Psoas muscle (tissue), 8 donors: Measurements from ENCODE around the gene SIK3. TPM values are rescaled to one million over a fixed set of nuclear protein-coding genes. Genes with fewer than 3 reads are reported as not detected.

Experiments used
- ATAC-seq, 4 donors: fragments of 200-7000 bp; cut with Tn5 transposase; one replicate each; pipeline ENCODE4 v1.9.1; 2020; ENCODE audit warnings: moderate library complexity in 3 of 4, mild to moderate bottlenecking in 2 of 4
- DNase-seq, 2 donors: peaks; one replicate each; pipeline ENCODE4 v3.0.0-alpha.2; 2020
- H3K27ac ChIP-seq: fragments of 200-600 bp; one replicate; pipeline ENCODE4 v1.8.0; 2022
- H3K27me3 ChIP-seq, 3 donors: fragments of 200-600 bp in 1 of 3; one replicate each; pipeline versions ENCODE4 v1.6.1 to v1.8.0; 2013 to 2022; ENCODE audit warnings: low read length in 2 of 3, mild to moderate bottlenecking in 2 of 3, moderate library complexity in 1 of 3; ENCODE audit not compliant: insufficient read depth in 3 of 3
- H3K36me3 ChIP-seq, 2 donors: fragments of 200-600 bp in 1 of 2; one replicate each; pipeline versions ENCODE4 v1.6.1 to v1.8.0; 2013 to 2022; ENCODE audit warnings: low read depth in 1 of 2, mild to moderate bottlenecking in 1 of 2, moderate library complexity in 1 of 2; ENCODE audit not compliant: insufficient read depth in 1 of 2
- H3K4me1 ChIP-seq: fragments of 200-600 bp; one replicate; pipeline ENCODE4 v1.8.0; 2022
- H3K4me3 ChIP-seq: fragments of 200-600 bp; one replicate; pipeline ENCODE4 v1.8.0; 2022; ENCODE audit warnings: mild to moderate bottlenecking
- H3K9me3 ChIP-seq: fragments of 200-600 bp; one replicate; pipeline ENCODE4 v1.8.0; 2022
- CTCF ChIP-seq: fragments of 200-600 bp; IDR thresholded peaks from one replicate; pipeline ENCODE4 v1.8.0; 2022; ENCODE audit warnings: antibody characterized with exemption
- whole genome bisulfite sequencing, 3 donors: extraction: QIAGEN DNeasy Blood & Tissue Kit; methylation state at CpG; one replicate each; pipeline versions ENCODE4 v1.1.6 to v1.1.7; 2013; 5-methylcytosine and 5-hydroxymethylcytosine counted together
- intact Hi-C, 2 donors: fragments of 100-400 bp; cut with DNase I; formaldehyde crosslinking; loops; one replicate each; pipeline versions ENCODE4 v1.11.0 to v1.14.2; 2022
- polyA plus RNA-seq, 3 donors: library from polyadenylated mRNA; stranded (reverse); fragments of 200-250 nt; gene quantifications; one replicate each; pipeline ENCODE4 v1.2.3, GENCODE V29; 2013
- total RNA-seq, 4 donors: library from RNA; stranded (reverse); fragmentation: NEBNext Ultra II Directional in 2 of 4; extraction: Animal tissue kit (Norgen Biotek cat#: 25700) in 2 of 4; gene quantifications; one replicate each; pipeline versions ENCODE4 v1.2.1 to v1.2.4, GENCODE V29; 2021 to 2023
- donor health status: healthy with polysubstance abuse.
- donor health status: DM: no; HTN: no; CAD: no; lungs with moderate emphysema.
- donor health status: Bipolar disorder and iron deficiency.
- donor health status: healthy.
- donor health status: DM: yes; HTN: yes; CAD: no.
- donor health status: DM: no; HTN: no; CAD: no.
- donor health status: DM: no; HTN: no; CAD: no.
- donor health status: DM: yes; HTN: yes; CAD: no.

SIK3 gene
- total and polyA plus RNA-seq, 7 donors, result 16.3 to 47.4 (median 39.8) TPM

DNA sequence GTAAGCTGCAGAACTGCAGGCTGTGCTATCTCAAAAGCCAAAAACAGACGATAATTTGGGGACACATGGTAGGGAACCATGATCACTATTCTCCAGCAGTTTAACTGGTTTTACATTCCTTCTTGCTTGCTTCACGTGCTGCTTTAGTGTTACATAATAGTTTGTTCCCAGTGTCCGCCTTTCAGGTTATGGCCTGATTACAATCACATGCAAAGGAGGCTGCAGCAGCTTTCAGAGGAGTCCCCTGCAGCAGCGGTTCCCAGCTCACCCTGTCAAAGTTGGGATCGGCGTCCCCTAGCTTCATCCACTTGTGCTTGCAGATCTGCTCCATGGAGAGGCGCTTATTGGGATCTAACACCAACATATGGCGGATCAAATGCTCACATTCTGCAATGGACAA lies 221.6 kb downstream of the SIK3 start:
- Histone ChIP-seq H3K27ac (no peak overlapping the region), H3K9me3 (no peaks in the 10 kb centered on the region), H3K4me1 (peaks cover 19% of the 10 kb centered on the region), H3K4me3 (no peak overlapping the region), H3K36me3 (peaks cover 0 to 41% of the 10 kb centered on the region in 2 donors), H3K27me3 (no peaks in the 10 kb centered on the region)
- intact Hi-C loops, result loop anchor here (5.0 kb wide), 2 partner anchors 231 to 356 kb away; partner anchors contain the start of genes PCSK7 (in 1 of the 2) and RNF214 (in 1 of the 2)
- ATAC-seq (no peak), DNase-seq (no peak)
- TF ChIP-seq CTCF, result no peak
- 85 to 92% (median 85%) methylated on average over 8 of the region's 8 CpGs for WGBS, 3 donors

DNA sequence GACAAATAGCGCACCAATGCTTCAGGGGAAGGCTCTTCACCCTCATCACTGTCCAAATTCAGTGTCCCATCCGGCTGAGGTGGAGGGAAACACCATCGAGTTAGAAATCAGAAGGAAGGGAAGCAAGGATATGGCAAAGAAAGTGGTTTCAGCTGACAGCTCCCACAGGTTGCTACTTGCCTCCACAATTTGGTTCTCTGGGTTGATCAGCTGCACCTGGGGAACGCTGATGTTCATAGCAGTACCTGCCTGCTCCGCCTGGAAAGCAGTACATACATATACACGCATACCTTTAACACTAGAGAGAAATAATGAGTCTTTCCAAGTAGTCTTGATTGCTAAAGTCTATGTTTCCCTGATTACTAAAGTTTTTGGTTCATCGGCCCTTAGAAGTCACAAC lies 223.0 kb downstream of the SIK3 start:
- Histone ChIP-seq H3K4me1 (peaks cover 13% of the 10 kb centered on the region), H3K9me3 (no peaks in the 10 kb centered on the region), H3K27me3 (no peaks in the 10 kb centered on the region), H3K27ac (no peak overlapping the region), H3K36me3 (peaks cover 3 to 56% of the 10 kb centered on the region in 2 donors), H3K4me3 (no peak overlapping the region)
- intact Hi-C loops, result loop anchor here (5.0 kb wide), 2 partner anchors 232 to 357 kb away; partner anchors contain the start of genes PCSK7 (in 1 of the 2) and RNF214 (in 1 of the 2)
- ATAC-seq, result no peak
- DNase-seq, result no peak
- TF ChIP-seq CTCF, result no peak
- WGBS, 3 donors, result 95 to 96% (median 96%) methylated on average over 7 of the region's 7 CpGs

- ATAC-seq, result peak in 3 of 4 donors; percentile 37 to 82 (median 62)
- peaks cover 7 to 65% of the 10 kb centered on the region in 2 donors for H3K36me3 ChIP-seq
- no peak for DNase-seq
Observed at GRCh38 chr11:116874251-116874650, 224.0 kb downstream of the SIK3 start.

DNA sequence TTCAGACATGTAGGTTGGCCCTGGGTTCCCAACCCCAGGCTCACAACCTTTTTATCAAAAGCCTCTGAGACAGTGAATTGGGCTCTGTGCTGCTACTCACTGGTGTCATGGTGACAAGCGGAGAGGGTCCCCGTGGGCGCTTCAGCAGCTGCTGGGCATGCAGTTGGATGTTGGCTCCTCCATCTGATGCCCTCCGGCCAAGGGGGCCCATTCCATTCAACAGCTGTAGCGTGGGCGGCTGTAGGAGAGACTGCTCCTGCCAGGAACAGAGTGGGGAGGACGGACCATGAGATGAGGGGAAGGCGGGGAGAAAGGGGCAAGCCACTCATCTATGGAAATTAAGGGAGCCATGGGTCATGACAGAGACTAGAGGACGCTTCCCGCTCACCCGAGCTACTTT lies 224.8 kb downstream of the SIK3 start:
- DNase-seq, result no peak
- intact Hi-C loops, result no loop called here
- Histone ChIP-seq H3K4me3 (no peak overlapping the region), H3K9me3 (no peaks in the 10 kb centered on the region), H3K27ac (no peak overlapping the region), H3K4me1 (peaks cover 11% of the 10 kb centered on the region), H3K36me3 (peaks cover 7 to 74% of the 10 kb centered on the region in 2 donors), H3K27me3 (no peaks in the 10 kb centered on the region)
- TF ChIP-seq CTCF, result no peak
- 75 to 84% (median 78%) methylated on average over 11 of the region's 11 CpGs for WGBS, 3 donors
- peak in 1 of 4 donors; percentile 13 for ATAC-seq

More at GRCh38 chr11:116874251-116874650, 224.0 kb downstream of the SIK3 start:
- Histone ChIP-seq H3K4me3 (no peak overlapping the region), H3K27me3 (no peaks in the 10 kb centered on the region), H3K4me1 (peaks cover 5% of the 10 kb centered on the region), H3K27ac (no peak overlapping the region), H3K9me3 (no peaks in the 10 kb centered on the region)
- 71 to 73% (median 72%) methylated on average over 2 of the region's 2 CpGs for WGBS, 3 donors
- TF ChIP-seq CTCF, result no peak
- intact Hi-C loops, result no loop called here

- H3K9me3 ChIP-seq, result no peaks in the 10 kb centered on the region
- DNase-seq, result no peak
- ATAC-seq, result no peak
- peaks cover 25% of the 10 kb centered on the region for H3K4me1 ChIP-seq
- no peak overlapping the region for H3K4me3 ChIP-seq
- no peak for TF ChIP-seq CTCF
- H3K36me3 ChIP-seq, result peaks cover 7 to 95% of the 10 kb centered on the region in 2 donors
- H3K27ac ChIP-seq, result no peak overlapping the region
- WGBS, 3 donors, result 52 to 64% (median 61%) methylated on average over 3 of the region's 3 CpGs
- no peaks in the 10 kb centered on the region for H3K27me3 ChIP-seq
- intact Hi-C loops, result no loop called here
Observed at GRCh38 chr11:116871248-116871647, 227.0 kb downstream of the SIK3 start.
